Activated T-cell treated with anti-CD3 and anti-CD28 coated beads for 1 hour (primary cell): ENCODE data around the gene COX4I2.
"Not testable (repeated sequence)": the region's sequence is repeated elsewhere in the genome, so short reads cannot be mapped to it uniquely, and the experiment has no call there.

Experiments used
- DNase-seq: peaks from one replicate; pipeline ENCODE4 v3.0.0-alpha.2; 2020; ENCODE audit warnings: low read depth

COX4I2 gene

DNA sequence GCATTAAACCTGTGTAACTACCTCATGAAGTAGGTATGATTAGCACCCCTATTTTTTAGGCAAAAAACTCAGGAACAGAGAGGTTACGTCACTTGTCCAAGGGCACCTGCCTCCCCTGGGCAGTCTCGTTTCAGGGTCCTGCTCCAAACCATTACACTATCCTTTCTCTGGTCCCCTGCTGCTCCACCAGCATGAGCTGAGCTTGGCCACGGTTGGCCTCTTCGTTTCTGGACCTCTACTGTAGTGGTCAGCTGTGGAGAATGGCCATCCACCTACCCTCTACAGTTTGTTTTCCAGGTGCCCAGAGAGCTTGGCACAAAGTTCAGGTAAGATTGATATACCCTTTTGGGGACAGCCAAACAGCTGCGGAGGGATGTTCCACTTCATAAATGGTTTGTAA, 16.8 kb downstream of the COX4I2 start:
- DNase-seq = no peak

DNA sequence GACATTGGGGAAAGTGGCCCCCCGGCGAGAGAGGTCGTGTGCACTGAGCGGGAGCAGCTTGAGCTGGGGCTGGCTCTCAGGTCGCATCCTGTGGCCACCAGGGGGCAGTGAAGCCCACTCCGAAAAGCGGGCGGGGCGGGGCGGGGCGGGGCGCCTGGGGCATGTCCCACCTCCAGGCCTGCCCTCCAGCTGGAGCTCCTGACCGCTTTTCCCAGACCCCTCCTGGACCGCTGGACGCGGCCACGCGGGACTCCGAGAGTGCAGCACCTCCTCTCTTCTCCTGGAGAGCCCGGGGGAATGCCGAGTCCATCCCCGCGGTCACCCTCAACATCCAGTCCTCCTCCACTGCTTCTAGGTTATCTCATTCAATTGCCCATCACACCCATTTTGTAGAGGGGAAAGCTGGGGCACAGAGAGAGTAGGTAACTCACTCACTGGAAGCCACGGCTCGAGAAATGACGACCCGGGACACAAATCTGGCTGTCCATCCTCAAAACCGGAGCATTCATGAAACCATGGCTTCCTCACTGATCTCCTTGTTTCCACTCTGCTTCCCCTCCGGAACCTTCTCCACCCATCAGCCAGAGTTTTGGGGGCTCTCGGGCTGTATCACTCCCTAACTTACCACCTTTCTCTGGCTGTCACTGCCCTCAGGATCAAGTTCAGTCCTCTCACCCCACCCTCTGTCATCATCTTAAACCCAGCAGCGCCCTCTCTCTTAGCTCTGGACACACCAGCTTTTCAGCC, 24.1 kb downstream of the COX4I2 start:
- DNase-seq = peak; percentile 80

DNA sequence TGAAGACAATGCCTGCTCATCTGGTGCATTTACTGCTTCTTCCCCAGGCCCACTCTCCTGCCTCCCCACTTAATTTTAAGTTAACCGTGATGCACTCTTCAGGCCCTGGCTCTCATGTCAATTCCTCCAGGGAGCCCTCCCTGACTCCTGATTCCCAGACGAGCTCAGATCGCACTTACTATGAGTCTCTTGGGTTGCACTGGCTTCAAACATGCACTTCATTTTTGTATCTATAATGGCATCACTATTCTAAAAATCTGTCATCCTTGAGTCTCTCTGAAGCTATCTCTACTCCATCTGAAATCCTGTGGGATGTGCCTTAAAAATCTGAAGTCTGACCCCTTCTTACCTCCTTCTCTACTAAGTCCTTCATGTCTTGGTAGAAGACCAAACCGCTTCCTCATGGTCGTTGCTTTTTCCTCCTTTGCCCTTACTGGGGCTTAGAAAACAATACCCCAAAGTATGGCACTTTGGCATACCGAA, 24.7 kb downstream of the COX4I2 start:
- no peak for DNase-seq

DNA sequence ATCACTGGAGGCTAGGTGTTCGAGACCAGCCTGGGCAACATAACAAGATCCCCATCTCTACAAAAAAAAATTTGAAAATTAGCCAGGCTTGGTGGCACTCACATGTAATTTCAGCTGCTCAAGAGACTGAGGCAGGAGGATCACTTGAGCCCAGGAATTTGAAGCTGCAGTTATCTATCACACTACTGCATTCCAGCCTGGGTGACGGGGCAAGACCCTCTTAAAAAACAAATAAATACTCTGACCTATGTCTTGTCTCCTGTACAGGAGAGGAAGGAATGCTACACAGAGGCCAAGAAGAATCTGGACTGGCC, 25.8 kb downstream of the COX4I2 start:
- DNase-seq = no peak

DNA sequence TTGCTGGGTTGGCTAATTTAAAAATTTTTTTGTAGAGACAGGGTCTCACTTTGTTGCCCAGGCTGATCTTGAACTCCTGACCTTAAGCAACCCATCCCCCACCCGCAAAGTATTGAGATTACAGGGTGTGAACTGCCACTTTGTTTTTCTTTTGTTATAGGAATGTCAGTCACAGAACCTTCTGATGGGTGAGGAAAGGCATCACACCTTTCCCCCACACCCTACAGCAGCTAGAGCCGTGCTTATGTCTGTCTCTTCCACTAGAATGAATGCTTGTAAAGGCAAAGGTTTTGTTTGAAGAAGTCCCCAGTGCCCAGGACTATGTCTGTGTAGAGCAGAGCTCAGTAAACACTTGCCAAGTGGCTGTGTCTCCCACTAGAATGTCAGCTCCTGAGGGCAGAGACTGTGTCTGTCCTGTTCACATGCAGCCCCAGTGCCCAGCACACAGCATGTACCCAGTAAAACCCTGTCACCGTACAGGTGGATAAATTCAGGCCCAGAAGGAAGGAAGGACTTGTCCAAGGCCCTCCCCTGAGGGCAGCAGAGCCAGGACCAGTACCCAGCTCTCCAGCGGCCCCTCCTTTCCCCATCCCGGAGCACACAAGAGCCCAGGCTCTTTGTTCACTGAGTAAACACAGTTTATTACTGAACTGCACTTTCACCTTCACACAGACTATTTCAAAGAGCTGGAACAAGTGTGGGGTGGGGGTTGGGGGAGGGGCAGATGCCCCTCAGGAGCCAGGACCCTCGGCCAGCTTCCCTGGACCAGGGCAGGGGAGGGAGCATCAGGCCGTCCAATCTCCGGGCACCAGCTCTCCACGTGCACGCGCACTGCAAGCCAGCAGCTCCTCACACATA, 26.4 kb downstream of the COX4I2 start:
- no peak for DNase-seq

DNA sequence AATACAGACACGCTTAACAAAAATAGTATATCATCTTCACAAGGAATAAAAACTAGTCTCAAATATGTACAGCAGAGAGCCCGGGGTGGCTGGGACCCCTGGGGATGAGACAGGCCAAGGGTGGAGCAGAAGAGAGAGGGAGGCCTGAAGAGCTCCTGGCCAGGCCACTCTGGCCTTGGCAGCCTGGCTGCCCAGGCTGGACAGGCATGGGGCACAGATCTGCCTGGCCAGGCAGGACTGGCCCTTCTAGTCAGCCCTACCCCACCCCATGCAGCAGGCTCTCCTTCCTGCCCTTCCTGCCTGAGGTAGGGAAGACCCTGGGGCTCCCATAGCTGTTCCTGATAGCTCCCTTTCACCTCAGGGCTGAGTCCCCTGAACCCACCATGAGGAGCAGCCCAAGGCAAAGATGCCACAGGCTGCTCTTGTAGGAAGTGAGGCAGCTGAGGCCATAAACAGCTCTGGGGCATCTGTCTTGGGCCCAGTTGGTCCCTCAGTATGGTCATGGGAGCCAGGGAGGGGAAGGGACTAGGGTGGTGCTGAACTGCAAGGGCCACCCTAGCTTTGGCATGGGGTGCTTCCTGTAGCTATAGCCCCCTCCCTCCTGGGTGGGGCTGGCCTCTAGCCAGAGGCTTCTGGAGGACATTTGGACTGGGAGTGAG, 27.1 kb downstream of the COX4I2 start:
- no peak for DNase-seq

DNA sequence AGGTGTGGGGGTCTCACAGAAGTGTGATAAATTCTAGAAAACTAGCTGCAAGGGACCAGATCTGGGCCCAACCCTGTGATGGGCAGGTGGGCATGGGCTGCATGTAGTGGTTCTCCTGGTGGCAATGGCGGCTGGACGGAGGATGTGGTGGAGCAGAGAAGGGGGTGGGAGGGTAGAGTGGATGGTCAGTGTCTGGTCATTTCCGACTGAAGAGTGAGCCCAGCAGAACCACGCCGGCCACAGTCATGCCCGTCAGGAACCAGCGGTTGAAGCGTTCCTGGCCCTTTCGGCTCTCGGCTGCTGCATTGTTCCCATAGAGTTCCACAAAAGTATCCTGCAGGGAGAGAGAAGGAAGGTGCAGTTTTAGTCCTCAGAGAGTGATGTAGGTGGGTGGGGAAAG, 28.0 kb downstream of the COX4I2 start:
- no peak for DNase-seq

DNA sequence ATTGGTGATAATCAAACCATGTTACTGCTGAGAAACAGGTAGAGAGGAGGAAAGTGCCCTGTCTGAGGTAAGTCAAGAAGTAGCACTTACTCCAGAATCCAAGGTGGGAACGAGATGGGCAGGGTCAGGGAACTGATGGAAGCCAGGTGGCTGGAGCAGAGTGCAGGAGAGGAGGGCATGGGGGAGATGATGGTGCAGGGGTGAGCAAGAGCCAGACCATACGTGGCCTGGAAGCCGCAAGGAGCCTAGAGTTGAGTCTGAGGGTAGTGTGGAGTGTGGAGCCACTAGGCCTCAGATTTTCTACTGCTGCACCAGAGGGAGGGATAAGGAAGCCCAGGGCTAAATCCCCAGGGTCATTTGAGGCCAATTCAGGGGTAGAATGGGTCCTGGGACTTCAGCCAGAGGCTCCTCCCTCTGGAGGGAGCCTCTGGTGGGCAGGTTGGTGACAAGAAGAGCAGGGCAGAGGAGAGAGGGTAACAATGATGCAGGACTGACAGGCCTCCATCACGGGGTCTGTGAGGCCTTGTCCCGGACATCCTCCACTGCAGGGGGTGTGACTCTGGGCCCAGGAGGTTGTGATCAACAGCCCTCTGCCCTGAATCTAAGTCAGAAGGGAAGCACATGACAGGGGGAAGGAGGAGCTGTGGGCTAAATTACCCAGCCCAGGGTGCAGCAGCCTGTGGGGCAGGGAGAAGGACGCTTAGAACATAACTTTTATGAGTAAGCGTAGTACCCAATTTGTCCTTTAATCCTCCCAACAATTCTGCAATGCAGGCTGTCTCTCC, 28.7 kb downstream of the COX4I2 start:
- no peak for DNase-seq

DNA sequence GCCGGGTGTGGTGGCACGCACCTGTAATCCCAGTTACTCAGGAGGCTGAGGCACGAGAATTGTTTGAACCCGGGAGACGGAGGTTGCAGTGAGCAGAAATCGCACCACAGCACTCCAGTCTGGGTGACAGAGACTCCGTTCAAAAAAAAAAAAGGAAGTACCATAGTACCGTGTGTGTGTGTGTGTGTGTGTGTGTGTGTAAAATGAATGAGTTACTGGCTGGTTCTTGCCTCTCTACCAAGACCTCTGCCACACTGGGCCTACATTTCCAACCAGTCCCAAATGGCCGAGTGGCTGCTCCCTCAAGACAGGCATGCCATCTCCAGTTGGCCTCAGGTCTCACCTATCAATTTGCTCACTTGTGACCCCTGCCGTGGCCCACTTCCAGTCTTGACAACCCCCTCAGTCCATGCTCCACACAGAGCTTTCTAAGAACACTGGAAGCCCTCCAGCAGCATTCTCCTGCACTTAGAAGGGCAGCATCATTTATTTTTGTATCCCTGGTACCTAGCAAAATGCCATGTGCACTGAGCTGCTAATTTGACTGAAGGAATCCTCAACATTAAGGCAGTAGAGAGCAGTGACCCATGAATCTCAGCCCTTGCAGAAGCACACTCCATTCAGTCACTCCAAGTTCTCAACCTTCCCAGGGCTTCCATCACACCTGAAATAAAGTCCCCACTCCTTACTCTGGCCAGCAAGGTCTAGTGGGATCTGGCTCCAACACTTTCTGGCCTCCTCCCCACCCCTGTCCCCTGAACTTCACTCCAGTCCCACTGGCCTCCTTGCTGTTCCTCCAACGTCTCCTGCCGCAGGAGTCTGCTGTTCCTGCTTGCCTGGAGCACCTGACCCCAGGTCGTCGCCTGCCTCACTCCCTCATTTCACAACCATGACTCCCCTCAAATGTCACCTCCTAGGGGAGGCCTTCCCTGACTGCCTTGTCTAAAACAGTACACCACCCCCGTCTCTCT, 29.9 kb downstream of the COX4I2 start:
- no peak for DNase-seq

DNA sequence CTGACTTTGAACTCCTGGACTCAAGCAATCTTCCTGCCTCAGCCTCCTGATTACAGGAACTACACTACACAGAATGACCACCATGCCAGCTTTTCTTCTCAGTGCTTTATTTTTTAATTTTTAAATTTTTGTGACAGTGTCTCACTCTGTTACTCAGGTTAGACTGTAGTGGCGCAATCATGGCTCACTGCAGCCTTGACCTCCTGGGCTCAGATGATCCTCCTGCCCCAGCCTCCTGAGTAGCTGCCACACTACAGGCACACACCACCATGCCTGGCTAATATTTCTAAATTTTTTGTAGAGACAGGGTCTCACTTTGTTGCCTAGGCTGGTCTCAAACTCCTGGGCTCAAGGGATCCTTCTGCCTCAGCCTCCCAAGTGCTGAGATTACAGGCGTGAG, 31.2 kb downstream of the COX4I2 start:
- DNase-seq = not testable (repeated sequence)

DNA sequence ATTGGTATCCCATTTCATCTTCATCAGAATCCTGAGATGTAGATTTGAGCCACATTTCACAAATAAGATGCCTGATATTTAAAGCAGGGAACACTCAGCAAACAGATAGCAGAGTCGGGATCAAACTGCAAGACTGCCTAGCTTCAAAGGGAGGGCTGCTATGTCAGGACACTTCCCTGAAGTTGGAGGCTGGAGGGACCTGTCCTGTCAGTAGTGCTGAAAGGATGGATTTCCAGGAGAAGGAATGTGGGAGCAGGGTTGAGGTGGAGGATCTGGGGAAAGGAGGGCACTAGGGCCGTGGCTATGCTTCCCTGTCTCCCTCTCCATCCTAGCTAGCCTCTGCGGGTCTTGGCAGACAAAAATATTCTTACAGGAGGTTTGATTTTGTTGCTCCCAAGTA, 32.2 kb downstream of the COX4I2 start:
- DNase-seq = no peak

DNA sequence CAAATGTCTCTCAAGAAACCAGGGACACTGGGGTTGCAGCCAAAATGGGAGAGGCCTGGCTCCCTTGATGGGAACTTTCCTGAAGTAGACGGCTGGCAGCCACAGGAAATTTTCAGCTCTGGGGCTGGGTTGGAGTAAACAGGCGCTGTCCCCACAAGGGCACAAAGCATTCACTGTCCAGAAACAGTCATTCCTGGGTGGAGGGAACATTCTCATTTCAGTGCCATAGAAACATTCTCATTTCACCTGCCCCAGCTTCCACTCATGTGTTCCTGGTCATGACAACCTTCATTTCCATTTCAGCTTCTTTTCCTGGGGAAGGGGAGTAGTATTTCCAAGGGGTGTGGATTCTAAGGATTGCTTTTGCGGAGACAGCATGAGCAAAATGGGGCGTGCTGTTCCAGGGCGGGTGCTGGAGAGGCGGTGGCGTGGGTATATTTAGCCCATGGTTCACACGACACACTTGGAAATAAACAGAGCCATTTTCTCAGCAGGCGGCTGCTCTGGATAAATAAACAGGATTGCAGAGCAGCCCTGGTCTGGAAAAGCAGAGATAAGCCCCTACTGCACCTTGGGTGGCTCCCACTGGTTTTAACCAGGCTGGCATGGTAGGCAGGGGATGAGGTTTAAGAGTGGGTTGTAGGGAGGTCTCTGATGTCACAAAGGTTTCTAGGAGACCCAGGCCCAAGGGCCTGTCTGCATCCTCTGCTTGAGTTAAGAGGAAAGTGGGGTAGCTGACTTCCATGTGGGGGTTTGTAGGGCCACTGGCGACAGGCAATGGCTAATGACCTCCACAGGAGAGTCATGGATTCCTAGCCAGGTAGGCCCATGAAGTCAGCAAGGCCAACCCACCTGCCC, 32.9 kb downstream of the COX4I2 start:
- DNase-seq = no peak

DNA sequence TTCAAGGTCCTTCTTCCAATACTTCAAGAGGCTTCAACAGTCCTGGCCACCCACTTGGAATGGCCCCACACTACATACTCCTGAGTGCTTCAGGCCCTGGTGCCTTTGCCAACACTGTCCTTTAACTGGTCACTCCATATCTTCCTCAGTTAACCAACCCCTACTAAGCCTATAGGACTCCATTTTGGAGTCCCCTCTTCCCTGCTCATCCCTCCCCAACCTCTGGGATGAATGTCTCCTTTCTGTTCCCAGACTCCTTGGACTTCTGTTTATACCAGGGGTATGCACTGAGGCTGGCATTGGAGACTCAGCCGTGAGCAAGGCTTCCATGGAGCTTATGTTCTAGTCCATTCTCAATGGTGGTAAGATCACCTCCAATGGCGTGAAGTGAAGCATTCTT, 33.6 kb downstream of the COX4I2 start:
- no peak for DNase-seq

DNA sequence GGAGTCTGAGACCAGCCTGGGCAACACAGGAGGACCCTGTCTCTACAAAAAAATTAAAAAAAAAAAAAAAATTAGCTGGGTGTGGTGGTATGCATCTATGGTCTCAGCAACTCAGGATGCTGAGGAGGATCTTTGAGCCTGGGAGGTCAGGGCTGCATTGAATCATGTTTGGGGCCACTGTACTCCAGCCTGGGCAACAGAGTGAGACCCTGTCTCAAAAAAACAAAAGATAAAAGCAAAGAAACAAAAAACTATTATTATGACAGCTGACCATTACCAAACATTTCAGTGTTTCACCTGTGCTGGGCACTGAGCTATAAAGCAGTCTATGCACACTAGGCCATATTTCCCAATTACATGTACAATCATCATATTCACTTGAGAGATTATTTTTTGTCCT, 35.7 kb downstream of the COX4I2 start:
- no peak for DNase-seq

DNA sequence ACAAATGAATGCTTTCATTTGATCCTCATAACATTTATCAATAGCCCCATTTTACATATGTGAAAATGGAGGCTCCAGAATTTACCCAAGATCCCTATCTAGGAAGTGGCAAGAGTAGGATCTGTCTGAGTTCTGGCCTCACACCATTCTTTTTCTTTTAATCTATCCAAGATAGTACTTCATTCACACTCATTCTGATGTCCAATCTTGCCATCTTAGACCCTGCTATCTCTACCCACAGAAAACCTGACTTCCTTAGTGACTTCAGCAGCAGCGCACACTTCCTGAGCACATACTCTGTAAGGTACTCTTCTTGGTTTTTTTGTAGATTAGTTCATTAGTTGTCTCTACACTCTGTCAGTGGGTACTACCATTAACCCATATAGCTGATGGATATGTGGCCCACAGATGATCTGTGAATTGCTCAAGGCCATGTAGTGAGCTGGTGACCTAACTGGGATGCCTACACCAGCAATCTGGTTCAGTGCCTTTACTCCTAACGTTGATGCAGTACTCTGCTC, 36.3 kb downstream of the COX4I2 start:
- no peak for DNase-seq

DNA sequence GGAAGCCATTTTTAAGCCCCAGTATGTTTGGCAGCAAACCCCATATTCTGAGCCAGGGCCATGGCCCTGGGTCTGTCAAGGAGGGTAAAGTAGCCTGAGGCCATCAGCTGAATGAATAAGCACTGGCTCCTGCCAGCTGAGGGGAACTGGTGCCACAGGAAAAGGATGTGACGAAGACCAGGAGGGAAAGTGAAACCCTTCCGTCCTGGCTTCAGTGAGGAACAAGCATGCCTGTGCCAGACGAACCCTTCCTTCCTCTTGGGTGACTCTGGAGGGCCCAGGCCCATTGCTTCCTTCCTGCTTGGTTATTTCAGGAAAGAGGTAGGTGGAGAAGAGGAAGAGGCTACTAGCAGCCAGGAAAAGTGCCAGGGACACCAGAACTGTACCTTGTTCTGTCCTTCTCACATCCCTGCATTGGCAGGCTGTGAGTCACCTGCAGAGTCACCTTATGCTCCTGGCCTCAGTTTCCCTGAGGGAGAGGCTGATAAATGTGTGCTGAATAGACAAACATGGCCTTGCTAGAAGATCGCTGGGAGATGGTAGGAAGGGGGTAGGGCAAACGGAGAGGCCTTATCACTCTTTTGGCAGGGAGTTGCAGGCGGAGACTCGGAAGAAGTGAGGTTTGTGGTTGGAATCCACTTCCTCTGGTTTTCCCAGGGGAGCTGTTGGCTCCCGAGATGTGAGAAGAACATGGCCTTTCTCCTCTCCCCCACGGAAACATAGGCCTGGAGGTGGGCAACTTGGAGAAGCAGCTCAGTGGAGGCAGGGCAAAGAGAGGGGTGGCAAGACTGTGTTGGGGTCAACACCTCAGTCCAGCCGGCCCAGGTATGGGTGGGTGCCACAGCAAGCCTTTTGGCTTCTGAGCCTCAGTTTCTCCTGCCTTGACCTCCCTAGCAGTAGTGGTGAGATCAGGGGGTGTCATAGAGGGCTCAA, 37.4 kb downstream of the COX4I2 start:
- peak; percentile 38 for DNase-seq

DNA sequence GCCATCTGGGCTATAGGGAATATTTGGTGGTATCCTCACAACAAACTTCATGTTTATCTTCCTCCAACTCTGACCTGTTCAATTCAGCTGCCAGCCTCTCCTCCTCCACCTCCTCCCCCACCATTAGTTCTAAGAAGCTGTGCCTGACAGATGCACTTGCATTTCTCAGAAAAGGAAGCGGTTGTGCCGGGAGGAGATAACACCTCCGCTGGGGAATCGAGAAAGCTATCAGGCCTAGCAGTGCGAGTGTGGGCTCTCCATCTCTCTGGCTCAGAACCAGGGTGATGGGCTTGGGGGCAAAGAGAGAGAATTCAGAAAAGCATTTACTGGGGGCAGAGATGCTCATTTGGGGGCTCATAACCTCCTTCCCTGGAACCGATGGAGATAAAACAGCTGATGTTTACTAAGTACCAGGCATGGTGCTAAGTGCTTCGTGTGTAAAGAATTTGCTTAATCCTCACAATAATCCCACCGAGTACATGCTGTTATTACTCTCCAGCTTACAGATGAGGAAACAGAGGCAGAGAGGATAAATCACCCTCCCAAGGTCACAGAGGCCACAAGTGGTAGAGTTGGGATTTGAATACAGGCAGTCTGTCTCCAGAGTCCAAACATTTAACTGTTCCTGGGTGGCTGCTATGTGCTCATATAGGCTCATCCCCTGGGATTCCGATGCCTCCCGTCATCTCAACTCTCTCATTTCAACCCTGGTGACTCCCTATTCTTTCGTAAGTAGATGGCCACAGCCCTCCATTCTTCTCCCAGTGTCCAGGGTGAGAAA, 38.3 kb downstream of the COX4I2 start:
- DNase-seq = no peak

DNA sequence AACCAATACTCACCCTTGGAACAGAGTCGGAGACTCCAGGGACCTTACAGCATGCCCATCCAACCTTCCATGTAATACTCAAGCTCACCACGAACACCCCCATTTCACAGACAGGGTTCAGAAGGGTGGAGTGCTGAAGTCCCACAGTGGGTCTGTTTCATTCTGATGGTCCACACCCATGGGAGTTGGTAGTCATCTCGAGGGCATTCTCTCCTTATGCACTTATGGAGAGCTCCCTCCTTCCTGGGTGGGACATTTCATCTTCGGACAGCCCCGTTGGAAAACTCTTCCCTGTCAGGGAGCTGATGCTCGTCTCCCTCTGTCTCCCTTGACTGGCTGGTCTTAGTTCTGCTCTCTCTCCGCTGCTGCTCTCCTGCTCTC, 38.9 kb downstream of the COX4I2 start:
- DNase-seq = no peak
